ENCODE data around the gene RUBCNL.

The RUBCNL gene

GRCh38 chr13:46304546-46304945 is 82.5 kb downstream of the RUBCNL start:
- no peak for DNase-seq (ENCODE audit: low read depth)

GRCh38 chr13:46303742-46304385 is 83.2 kb downstream of the RUBCNL start:
- DNase-seq (ENCODE audit: low read depth), result no peak

- no peak for DNase-seq (ENCODE audit: low read depth)
Measured at GRCh38 chr13:46297361-46297811, 89.7 kb downstream of the RUBCNL start.

DNA sequence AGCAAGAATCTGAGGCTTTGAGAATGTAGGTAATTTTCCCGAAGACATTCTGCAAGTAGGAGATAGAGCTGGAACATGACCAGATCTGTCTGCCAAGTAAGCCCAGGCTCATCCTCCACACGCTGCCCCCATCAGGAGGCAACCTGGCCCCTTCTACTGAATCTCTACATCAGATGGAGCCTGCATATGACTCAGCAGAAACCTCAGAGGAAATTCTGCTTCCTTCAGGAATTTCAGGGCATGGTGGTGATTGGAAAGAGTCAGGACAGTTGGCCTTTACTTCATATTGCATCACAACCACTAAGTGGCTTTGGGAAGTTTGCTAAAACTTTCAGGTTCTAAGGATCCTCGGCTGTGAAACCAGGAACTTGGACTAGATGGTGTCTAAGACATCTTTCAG is 90.1 kb downstream of the RUBCNL start:
- DNase-seq (ENCODE audit: low read depth), result no peak

DNA sequence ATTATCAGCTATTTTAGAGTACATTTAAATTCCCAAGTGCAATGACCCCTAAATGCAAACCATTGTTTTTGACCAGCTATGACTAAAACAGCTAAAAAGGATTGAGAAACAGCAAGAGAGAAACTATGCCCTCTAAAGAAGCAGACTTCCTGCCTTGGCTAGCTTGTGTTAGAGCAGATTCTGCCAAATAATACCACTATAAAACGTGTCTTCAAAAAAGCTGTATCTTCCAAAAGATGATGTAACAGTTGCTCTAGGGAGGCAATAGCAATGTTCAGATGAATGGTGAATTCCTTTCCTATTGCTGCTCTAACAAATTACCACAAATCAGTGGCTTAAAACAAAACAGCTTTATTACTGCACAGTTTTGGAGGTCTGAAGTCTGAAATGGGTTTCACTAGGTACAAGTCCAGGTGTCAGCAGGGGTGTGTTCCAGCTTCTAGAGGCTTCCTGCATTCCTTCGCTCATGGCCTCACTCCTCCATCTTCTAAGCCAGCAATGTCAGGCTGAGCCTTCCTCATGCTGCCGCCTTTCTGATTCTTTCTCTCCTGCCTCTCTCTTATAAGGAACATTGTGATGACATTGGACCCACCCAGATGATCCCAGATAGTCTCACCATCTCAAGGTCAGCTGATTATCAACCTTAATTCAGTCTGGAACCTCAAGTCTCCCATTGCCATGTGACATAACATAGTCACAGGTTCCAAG is 90.8 kb downstream of the RUBCNL start:
- no peak for DNase-seq (ENCODE audit: low read depth)

DNA sequence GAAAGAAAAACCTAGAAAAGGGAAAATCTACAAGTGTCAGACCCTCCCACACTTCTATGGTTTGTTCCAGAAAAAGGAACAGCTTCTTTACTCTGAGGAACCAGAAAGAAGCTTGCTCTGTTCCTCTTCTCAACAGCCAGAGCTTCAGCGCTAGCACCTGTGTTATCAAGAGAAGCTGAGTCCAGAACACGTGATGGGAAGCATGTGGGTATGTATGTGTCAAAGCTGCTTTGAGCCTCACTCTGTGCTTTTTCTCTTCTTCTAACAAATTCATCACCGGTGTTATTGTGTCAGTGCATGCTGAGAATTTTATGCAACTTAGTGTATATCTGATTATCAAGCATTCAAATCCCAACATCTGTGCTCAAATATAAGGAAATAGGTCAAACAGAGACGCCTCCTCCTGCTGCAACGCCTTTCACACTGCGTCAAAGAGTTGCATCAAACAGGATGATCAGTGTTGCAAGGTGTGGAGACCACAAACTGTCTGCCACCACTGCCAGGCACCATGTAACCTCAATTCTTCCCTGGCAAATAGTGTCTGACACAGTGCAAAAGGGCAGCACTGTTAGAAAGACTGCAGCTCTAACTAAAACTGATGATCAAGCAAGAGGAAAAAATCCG is 91.4 kb downstream of the RUBCNL start:
- DNase-seq (ENCODE audit: low read depth), result no peak

- DNase-seq (ENCODE audit: low read depth), result no peak
Measured at GRCh38 chr13:46293436-46293835, 93.6 kb downstream of the RUBCNL start.

Measured in CMK (cell line).